Measurements from ENCODE around the gene SRGAP2.
"Not testable (repeated sequence)": the region's sequence is repeated elsewhere in the genome, so short reads cannot be mapped to it uniquely, and the experiment has no call there.

DNA sequence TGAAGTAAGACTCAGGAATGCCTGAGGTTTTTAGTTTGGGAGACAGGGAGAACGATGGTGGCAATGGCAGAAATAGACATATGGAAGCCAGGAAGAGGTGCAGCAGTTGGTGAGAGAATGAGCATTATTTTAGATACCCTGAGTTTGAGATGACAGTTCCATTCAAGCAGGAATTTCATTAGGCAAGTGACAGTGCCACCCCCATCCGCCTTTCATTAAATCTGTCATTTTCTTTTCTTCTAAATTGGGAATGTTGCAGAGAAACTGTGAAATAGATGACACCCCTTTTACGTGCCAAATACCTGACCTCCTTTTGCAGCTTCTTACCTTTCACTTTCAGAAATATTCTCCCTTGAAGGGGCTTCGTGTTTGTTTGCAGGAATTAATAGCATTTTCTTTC, 22.0 kb downstream of the SRGAP2 start:
- TF ChIP-seq, protein P1, sequence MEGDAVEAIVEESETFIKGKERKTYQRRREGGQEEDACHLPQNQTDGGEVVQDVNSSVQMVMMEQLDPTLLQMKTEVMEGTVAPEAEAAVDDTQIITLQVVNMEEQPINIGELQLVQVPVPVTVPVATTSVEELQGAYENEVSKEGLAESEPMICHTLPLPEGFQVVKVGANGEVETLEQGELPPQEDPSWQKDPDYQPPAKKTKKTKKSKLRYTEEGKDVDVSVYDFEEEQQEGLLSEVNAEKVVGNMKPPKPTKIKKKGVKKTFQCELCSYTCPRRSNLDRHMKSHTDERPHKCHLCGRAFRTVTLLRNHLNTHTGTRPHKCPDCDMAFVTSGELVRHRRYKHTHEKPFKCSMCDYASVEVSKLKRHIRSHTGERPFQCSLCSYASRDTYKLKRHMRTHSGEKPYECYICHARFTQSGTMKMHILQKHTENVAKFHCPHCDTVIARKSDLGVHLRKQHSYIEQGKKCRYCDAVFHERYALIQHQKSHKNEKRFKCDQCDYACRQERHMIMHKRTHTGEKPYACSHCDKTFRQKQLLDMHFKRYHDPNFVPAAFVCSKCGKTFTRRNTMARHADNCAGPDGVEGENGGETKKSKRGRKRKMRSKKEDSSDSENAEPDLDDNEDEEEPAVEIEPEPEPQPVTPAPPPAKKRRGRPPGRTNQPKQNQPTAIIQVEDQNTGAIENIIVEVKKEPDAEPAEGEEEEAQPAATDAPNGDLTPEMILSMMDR (IDR thresholded peaks at IDR 0.05; ENCODE audit: insufficient read depth, low read length): not testable (repeated sequence)
- TF ChIP-seq, protein P2, sequence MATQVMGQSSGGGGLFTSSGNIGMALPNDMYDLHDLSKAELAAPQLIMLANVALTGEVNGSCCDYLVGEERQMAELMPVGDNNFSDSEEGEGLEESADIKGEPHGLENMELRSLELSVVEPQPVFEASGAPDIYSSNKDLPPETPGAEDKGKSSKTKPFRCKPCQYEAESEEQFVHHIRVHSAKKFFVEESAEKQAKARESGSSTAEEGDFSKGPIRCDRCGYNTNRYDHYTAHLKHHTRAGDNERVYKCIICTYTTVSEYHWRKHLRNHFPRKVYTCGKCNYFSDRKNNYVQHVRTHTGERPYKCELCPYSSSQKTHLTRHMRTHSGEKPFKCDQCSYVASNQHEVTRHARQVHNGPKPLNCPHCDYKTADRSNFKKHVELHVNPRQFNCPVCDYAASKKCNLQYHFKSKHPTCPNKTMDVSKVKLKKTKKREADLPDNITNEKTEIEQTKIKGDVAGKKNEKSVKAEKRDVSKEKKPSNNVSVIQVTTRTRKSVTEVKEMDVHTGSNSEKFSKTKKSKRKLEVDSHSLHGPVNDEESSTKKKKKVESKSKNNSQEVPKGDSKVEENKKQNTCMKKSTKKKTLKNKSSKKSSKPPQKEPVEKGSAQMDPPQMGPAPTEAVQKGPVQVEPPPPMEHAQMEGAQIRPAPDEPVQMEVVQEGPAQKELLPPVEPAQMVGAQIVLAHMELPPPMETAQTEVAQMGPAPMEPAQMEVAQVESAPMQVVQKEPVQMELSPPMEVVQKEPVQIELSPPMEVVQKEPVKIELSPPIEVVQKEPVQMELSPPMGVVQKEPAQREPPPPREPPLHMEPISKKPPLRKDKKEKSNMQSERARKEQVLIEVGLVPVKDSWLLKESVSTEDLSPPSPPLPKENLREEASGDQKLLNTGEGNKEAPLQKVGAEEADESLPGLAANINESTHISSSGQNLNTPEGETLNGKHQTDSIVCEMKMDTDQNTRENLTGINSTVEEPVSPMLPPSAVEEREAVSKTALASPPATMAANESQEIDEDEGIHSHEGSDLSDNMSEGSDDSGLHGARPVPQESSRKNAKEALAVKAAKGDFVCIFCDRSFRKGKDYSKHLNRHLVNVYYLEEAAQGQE (IDR thresholded peaks at IDR 0.05; ENCODE audit: insufficient replicate concordance, low read depth): not testable (repeated sequence)
- TF ChIP-seq GABPA (IDR thresholded peaks at IDR 0.05; ENCODE audit: low read depth); POLR2AphosphoS5 (IDR thresholded peaks at IDR 0.05; ENCODE audit: low read depth); SPI1 (IDR thresholded peaks at IDR 0.05; ENCODE audit: borderline replicate concordance, low read depth): not testable (repeated sequence)
